ENCODE results near the gene PLK5.

The PLK5 gene

DNA sequence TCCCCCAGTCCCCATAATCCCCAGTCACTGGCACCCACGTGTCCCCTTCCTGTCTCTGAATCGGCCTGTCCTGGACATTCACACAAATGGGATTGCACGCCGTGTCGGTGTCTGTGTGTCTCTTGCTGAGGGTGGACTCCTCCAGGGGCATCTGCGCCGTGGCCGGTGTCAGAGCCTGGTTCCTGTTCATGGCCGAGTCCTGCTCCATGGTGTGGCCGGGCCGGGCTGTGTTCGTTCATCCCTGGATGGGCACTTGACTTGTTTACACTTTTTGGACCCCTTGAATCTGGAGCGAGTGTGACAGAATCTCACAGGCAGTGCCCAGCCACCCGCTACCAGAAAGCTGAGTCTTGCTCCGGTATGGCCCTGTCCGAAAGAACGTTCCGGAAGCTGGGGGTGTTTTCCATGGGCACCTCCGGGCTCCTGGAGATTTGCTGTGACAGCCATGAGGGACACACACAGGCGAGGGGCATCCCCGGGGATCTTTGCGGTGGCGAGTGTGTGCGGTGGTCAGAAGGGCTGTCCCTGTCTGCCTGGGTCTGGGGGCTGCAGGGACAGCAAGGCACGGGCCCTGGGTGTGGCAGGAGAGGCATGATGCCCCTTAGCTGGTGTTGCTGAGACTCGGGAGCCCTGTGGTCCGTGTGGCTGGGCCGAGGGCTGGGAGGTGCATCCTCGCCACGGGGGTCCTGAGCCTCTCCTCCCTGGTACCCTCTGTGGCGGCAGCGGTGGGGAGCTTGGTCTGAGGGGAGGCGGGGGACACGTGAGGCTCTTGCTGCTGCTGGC is 50.7 kb downstream of the PLK5 start:
- no peaks in the 10 kb centered on the region for H3K27me3 ChIP-seq (ENCODE audit: low read depth)
- DNase-seq (ENCODE audit: low spot score in 2 of 2) = no peak
- in situ Hi-C loops (cut with MboI; ENCODE audit: low sequenced_read_pairs) = no loop called here
- H3K4me3 ChIP-seq = no peak overlapping the region
- H3K36me3 ChIP-seq (replicated peaks) = peaks cover 24% of the 10 kb centered on the region
- H3K9me3 ChIP-seq = no peaks in the 10 kb centered on the region
- no peaks in the 10 kb centered on the region for H3K4me1 ChIP-seq

- H3K36me3 ChIP-seq (replicated peaks) = peaks cover 34% of the 10 kb centered on the region
- H3K9me3 ChIP-seq = no peaks in the 10 kb centered on the region
- H3K4me3 ChIP-seq = no peak overlapping the region
- H3K4me1 ChIP-seq = no peaks in the 10 kb centered on the region
- no peaks in the 10 kb centered on the region for H3K27me3 ChIP-seq (ENCODE audit: low read depth)
- in situ Hi-C loops (cut with MboI; ENCODE audit: low sequenced_read_pairs) = no loop called here
- DNase-seq (ENCODE audit: low spot score in 2 of 2) = no peak
Observed at GRCh38 chr19:1575323-1576241, 51.7 kb downstream of the PLK5 start.

DNA sequence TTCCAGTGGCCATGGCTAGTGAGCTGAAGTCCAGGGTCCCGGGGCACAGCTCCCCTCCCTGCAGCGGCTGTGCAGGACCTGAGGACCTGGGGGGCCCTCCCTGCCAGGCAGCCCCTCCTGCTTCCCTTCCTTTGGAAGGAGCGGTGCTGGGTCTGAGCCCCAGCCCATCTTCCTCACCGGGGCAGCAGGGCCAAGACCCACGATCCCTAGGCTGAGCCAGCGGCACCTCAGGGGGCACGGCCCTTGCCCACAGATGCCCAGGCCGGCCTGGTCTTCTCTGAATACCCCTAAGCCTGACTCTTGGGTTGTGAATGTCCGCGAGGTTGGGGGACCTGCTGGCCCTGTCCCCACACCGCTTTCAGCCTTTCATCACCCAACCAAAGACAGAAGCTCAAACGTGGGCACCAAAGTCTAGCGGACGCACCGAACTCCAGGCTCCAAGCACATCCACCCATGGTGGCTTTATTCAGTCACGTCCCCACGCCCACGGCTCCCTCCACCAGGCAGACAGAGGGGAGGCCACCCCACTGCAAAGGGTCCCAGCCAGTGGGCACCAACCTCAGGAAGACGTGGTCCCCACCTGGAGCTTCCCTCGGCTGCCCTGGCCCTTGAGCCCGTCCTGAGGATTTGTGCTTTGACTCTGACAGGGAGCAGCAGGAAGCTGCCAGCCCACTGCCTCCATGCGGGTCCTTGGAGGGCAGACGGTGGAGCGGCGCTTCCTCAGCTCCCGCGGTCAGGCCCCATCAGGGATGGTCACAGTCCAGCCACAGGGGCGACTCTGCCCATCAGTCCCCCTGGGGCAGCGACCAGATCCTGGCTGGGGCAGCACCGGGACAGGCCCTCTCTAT is 52.6 kb downstream of the PLK5 start:
- in situ Hi-C loops (cut with MboI; ENCODE audit: low sequenced_read_pairs) = no loop called here

GRCh38 chr19:1577090-1577928 is 53.4 kb downstream of the PLK5 start:
- H3K36me3 ChIP-seq (replicated peaks) = peaks cover 48% of the 10 kb centered on the region
- H3K27me3 ChIP-seq (ENCODE audit: low read depth) = no peaks in the 10 kb centered on the region
- in situ Hi-C loops (cut with MboI; ENCODE audit: low sequenced_read_pairs) = no loop called here
- no peaks in the 10 kb centered on the region for H3K4me1 ChIP-seq
- no peak overlapping the region for H3K4me3 ChIP-seq
- H3K9me3 ChIP-seq = no peaks in the 10 kb centered on the region
- no peak for DNase-seq (ENCODE audit: low spot score in 2 of 2)

More for the DNA sequence above, 52.6 kb downstream of the PLK5 start:
- Histone ChIP-seq H3K9me3 (no peaks in the 10 kb centered on the region), H3K27me3 (ENCODE audit: low read depth) (no peaks in the 10 kb centered on the region), H3K4me1 (no peaks in the 10 kb centered on the region), H3K36me3 (replicated peaks) (peaks cover 41% of the 10 kb centered on the region), H3K4me3 (no peak overlapping the region)
- DNase-seq (ENCODE audit: low spot score in 2 of 2) = no peak

DNA sequence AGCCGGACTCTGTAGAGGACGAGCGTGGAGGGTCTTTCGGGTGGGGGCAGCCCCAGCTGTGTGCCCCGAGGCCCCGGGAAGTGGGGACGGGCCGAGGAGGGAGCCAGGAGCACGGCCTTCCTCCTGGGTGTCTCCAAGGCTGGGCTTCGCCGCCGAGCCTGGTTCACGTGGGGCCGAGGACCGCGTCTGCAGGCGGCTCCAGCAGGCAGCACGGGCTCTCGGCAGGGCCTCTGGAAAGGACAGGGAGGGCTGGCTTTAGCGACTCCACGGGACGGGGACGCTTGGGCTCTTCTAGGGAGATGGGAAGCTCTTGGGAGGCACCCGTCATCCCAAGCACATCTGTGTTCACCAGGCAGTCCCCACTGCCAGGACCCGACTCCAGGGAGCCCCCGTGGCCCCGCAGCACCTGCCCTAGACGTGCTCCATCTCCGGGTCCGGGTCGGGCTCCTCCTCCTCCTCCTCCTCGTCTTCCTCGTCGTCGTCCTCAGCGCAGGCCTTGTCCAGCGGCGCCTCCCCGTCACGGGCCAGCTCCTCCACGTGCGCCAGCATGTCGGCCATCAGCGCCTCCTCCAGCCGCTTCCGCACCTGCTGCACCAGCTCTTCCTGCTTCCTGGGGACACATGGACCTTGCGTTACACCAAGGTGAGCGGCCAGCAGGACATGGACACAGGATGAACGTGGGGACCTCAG is 54.2 kb downstream of the PLK5 start:
- Histone ChIP-seq H3K4me1 (no peaks in the 10 kb centered on the region), H3K4me3 (no peak overlapping the region), H3K36me3 (replicated peaks) (peaks cover 53% of the 10 kb centered on the region), H3K9me3 (no peaks in the 10 kb centered on the region), H3K27me3 (ENCODE audit: low read depth) (no peaks in the 10 kb centered on the region)
- in situ Hi-C loops (cut with MboI; ENCODE audit: low sequenced_read_pairs) = no loop called here
- DNase-seq (ENCODE audit: low spot score in 2 of 2) = no peak

DNA sequence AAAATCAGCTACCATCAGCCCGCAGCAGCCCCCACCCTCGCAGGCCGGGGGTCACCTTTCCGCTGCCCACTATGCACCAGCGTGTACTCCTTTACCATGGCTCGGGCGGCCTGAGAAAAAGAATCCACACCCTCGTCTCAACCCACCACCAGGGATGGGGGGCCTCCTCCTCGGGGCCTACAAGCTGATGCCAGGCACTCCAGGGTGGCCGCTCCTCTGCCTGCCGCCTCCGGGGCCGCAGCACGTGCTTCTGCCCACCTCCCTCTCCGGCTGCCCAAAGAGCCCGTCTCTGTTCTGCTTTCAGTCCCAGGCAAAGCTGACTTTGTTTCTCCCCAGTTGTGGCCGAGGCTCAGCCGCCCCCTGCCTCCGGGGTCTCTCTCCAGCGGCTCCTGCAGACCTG is 55.3 kb downstream of the PLK5 start:
- peaks cover 63% of the 10 kb centered on the region for H3K36me3 ChIP-seq (replicated peaks)
- no peaks in the 10 kb centered on the region for H3K9me3 ChIP-seq
- H3K4me1 ChIP-seq = no peaks in the 10 kb centered on the region
- in situ Hi-C loops (cut with MboI; ENCODE audit: low sequenced_read_pairs) = no loop called here
- H3K4me3 ChIP-seq = no peak overlapping the region
- no peak for DNase-seq (ENCODE audit: low spot score in 2 of 2)
- H3K27me3 ChIP-seq (ENCODE audit: low read depth) = no peaks in the 10 kb centered on the region

DNA sequence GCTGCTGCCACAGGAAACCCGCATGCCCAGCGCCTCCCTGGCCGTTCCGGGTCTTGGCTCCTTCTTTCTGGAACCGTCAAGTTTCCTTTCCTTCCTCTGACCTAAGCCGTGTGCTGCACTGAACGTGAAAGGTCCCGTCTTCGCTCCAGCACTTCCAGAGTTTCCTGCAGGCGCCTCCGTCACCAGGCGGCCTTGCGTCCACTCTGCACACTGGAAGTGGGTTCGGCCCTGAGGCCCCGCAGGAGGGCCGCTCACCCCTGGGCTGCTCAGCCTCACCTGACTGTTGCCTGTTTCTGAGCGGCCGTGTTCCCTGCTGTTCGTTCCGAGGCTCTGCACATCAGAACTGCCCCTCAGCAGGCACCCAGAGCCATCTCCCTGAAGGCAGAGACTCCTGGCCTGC is 56.5 kb downstream of the PLK5 start:
- Histone ChIP-seq H3K36me3 (replicated peaks) (peaks cover 69% of the 10 kb centered on the region), H3K9me3 (no peaks in the 10 kb centered on the region), H3K4me3 (no peak overlapping the region), H3K27me3 (ENCODE audit: low read depth) (no peaks in the 10 kb centered on the region), H3K4me1 (no peaks in the 10 kb centered on the region)
- in situ Hi-C loops (cut with MboI; ENCODE audit: low sequenced_read_pairs) = no loop called here
- no peak for DNase-seq (ENCODE audit: low spot score in 2 of 2)

GRCh38 chr19:1580957-1581356 is 57.1 kb downstream of the PLK5 start:
- H3K9me3 ChIP-seq = no peaks in the 10 kb centered on the region
- no peak for DNase-seq (ENCODE audit: low spot score in 2 of 2)

DNA sequence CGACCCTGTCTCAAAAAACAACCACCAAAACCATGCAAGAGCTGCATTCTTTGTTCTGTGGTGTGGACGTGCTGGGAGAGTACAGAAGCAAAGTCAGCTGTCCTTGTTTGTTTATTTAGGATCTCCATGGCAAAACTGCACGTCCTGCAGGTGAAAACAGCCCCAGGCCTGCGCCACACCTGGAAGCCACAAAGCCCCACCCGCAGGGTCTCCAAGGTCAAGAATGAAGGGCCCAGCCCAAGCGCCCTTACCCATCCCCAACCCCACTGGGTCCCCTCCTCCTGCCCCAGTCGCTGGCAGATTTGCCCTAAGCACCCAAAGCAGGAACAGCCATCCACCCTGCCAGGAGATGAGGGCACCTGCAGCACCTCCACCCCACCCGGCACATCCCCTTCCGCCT is 58.3 kb downstream of the PLK5 start:
- no peak for DNase-seq (ENCODE audit: low spot score in 2 of 2)
- Histone ChIP-seq H3K27me3 (ENCODE audit: low read depth) (no peaks in the 10 kb centered on the region), H3K36me3 (replicated peaks) (peaks cover 71% of the 10 kb centered on the region), H3K9me3 (no peaks in the 10 kb centered on the region), H3K4me1 (no peaks in the 10 kb centered on the region), H3K4me3 (no peak overlapping the region)
- in situ Hi-C loops (cut with MboI; ENCODE audit: low sequenced_read_pairs) = no loop called here

More at GRCh38 chr19:1580957-1581356, 57.1 kb downstream of the PLK5 start:
- Histone ChIP-seq H3K4me3 (no peak overlapping the region), H3K27me3 (ENCODE audit: low read depth) (no peaks in the 10 kb centered on the region), H3K4me1 (no peaks in the 10 kb centered on the region), H3K36me3 (replicated peaks) (peaks cover 73% of the 10 kb centered on the region)
- in situ Hi-C loops (cut with MboI; ENCODE audit: low sequenced_read_pairs) = no loop called here

DNA sequence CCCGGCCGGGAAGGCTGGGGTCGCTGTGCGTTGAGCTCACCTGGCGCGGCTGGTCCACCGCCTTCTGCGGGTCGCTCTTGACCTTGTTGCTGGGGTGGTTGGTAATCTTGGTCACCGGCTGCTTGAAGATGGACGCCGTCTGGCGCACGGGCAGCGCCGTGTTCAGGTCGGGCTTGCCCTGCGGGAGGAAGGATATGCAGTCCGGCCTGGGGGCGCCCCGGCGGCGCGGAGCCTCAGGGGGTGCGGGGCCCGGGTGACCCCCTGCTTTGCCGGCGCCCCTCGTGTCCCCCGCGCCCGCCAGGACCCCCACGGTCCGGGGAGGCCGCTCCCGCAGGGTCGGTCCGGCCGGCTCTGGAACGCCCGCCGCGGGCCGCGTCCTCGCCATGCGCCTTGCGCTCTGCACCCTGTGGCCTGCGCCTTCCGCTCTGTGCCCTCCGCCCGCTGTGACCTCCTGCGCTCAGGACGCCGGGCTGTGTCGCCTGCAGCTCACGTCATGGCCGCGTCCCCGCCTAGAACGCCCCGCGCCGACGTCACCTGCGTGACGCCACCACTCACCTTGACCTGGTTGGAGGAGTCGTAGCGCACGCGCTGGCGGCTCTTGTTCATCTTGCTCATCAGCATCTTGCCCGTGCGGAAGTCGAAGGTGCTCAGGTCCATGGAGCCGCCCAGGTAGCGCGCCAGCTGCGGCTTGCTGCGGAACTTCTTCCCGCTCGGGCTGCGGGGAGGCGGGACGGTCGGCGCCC is 60.8 kb downstream of the PLK5 start:
- H3K36me3 ChIP-seq (replicated peaks) = peaks cover 52% of the 10 kb centered on the region

DNA sequence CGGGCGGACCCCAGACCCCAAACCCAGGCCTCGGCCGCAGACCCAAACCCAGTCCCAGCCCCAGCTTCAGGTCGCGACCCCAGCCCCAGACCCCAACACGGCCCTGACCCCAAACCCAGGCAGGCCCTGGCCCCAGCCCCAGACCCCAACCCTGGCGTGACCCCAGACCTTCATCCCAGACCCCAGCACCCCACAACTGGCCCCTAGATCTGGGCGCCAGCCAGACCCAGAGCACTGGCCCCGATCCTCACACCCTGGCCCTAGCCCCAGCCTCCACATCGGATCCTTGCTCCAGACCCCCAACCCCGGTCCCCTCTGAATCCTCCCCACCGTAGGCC is 61.3 kb downstream of the PLK5 start:
- H3K9me3 ChIP-seq = no peaks in the 10 kb centered on the region
- H3K4me3 ChIP-seq = no peak overlapping the region
- DNase-seq (ENCODE audit: low spot score in 2 of 2) = no peak
- in situ Hi-C loops (cut with MboI; ENCODE audit: low sequenced_read_pairs) = no loop called here
- H3K36me3 ChIP-seq (replicated peaks) = peaks cover 47% of the 10 kb centered on the region
- H3K27me3 ChIP-seq (ENCODE audit: low read depth) = no peaks in the 10 kb centered on the region
- H3K4me1 ChIP-seq = no peaks in the 10 kb centered on the region

More for the DNA sequence above, 60.8 kb downstream of the PLK5 start:
- Histone ChIP-seq H3K27me3 (ENCODE audit: low read depth) (no peaks in the 10 kb centered on the region), H3K4me1 (no peaks in the 10 kb centered on the region), H3K9me3 (no peaks in the 10 kb centered on the region), H3K4me3 (no peak overlapping the region)
- in situ Hi-C loops (cut with MboI; ENCODE audit: low sequenced_read_pairs) = no loop called here
- DNase-seq (ENCODE audit: low spot score in 2 of 2) = no peak

Data from HAP-1 (cell line).